ENCODE data around the gene MINDY1.
A peak's percentile ranks its signal among the peaks of the same experiment; 100 is the strongest.

The MINDY1 gene

GRCh38 chr1:151006327-151007052, at the start of gene MINDY1:
Gene MINDY1, minus strand, starts transcription at chr1:151006902. Its CDS starts 4,285 bp downstream, at chr1:151002617.
- peaks cover 37% of the 10 kb centered on the region for H3K4me1 ChIP-seq (ENCODE audit: insufficient read depth, low read length)
- H3K27me3 ChIP-seq (ENCODE audit: insufficient read depth, low read length), result no peaks in the 10 kb centered on the region
- H2AFZ ChIP-seq (ENCODE audit: low read depth, low read length), result peak within 1 kb of the TSS; percentile 88
- no peaks in the 10 kb centered on the region for H3K9me3 ChIP-seq (ENCODE audit: low read length)
- H3K36me3 ChIP-seq (ENCODE audit: insufficient read depth, low read length), result peaks cover 5% of the 10 kb centered on the region
- H3K4me3 ChIP-seq (ENCODE audit: low read length), result peak within 1 kb of the TSS; percentile 79

GRCh38 chr1:151056149-151056548, 49.4 kb upstream of the MINDY1 start:
- Histone ChIP-seq H3K4me3 (ENCODE audit: low read length) (no peak overlapping the region), H3K4me1 (ENCODE audit: insufficient read depth, low read length) (peaks cover 12% of the 10 kb centered on the region), H3K36me3 (ENCODE audit: insufficient read depth, low read length) (peaks cover 54% of the 10 kb centered on the region), H3K9me3 (ENCODE audit: low read length) (no peaks in the 10 kb centered on the region), H2AFZ (ENCODE audit: low read depth, low read length) (no peak overlapping the region), H3K27me3 (ENCODE audit: insufficient read depth, low read length) (no peaks in the 10 kb centered on the region)

- Histone ChIP-seq H3K9me3 (ENCODE audit: low read length) (no peaks in the 10 kb centered on the region), H3K36me3 (ENCODE audit: insufficient read depth, low read length) (peaks cover 54% of the 10 kb centered on the region), H3K4me1 (ENCODE audit: insufficient read depth, low read length) (peaks cover 12% of the 10 kb centered on the region), H3K4me3 (ENCODE audit: low read length) (no peak overlapping the region), H2AFZ (ENCODE audit: low read depth, low read length) (no peak overlapping the region), H3K27me3 (ENCODE audit: insufficient read depth, low read length) (no peaks in the 10 kb centered on the region)
These were observed 48.9 kb upstream of the MINDY1 start for GRCh38 chr1:151055581-151055980.

- H3K27me3 ChIP-seq (ENCODE audit: insufficient read depth, low read length), result no peaks in the 10 kb centered on the region
- peaks cover 12% of the 10 kb centered on the region for H3K4me1 ChIP-seq (ENCODE audit: insufficient read depth, low read length)
- H3K36me3 ChIP-seq (ENCODE audit: insufficient read depth, low read length), result peaks cover 54% of the 10 kb centered on the region
- no peak overlapping the region for H3K4me3 ChIP-seq (ENCODE audit: low read length)
- no peak overlapping the region for H2AFZ ChIP-seq (ENCODE audit: low read depth, low read length)
- H3K9me3 ChIP-seq (ENCODE audit: low read length), result no peaks in the 10 kb centered on the region
These were observed 48.4 kb upstream of the MINDY1 start for GRCh38 chr1:151054971-151055547.

GRCh38 chr1:151051356-151052009, 44.8 kb upstream of the MINDY1 start:
- no peaks in the 10 kb centered on the region for H3K27me3 ChIP-seq (ENCODE audit: insufficient read depth, low read length)
- no peaks in the 10 kb centered on the region for H3K9me3 ChIP-seq (ENCODE audit: low read length)
- no peak overlapping the region for H3K4me3 ChIP-seq (ENCODE audit: low read length)
- no peak overlapping the region for H2AFZ ChIP-seq (ENCODE audit: low read depth, low read length)
- peaks cover 14% of the 10 kb centered on the region for H3K4me1 ChIP-seq (ENCODE audit: insufficient read depth, low read length)
- peaks cover 50% of the 10 kb centered on the region for H3K36me3 ChIP-seq (ENCODE audit: insufficient read depth, low read length)

GRCh38 chr1:151050051-151050688, 43.5 kb upstream of the MINDY1 start:
- peaks cover 14% of the 10 kb centered on the region for H3K4me1 ChIP-seq (ENCODE audit: insufficient read depth, low read length)
- H3K9me3 ChIP-seq (ENCODE audit: low read length), result no peaks in the 10 kb centered on the region
- H2AFZ ChIP-seq (ENCODE audit: low read depth, low read length), result no peak overlapping the region
- H3K27me3 ChIP-seq (ENCODE audit: insufficient read depth, low read length), result no peaks in the 10 kb centered on the region
- H3K4me3 ChIP-seq (ENCODE audit: low read length), result no peak overlapping the region
- peaks cover 37% of the 10 kb centered on the region for H3K36me3 ChIP-seq (ENCODE audit: insufficient read depth, low read length)

- H3K27me3 ChIP-seq (ENCODE audit: insufficient read depth, low read length), result no peaks in the 10 kb centered on the region
- H3K36me3 ChIP-seq (ENCODE audit: insufficient read depth, low read length), result peaks cover 30% of the 10 kb centered on the region
- no peaks in the 10 kb centered on the region for H3K9me3 ChIP-seq (ENCODE audit: low read length)
- no peak overlapping the region for H3K4me3 ChIP-seq (ENCODE audit: low read length)
- no peak overlapping the region for H2AFZ ChIP-seq (ENCODE audit: low read depth, low read length)
- peaks cover 14% of the 10 kb centered on the region for H3K4me1 ChIP-seq (ENCODE audit: insufficient read depth, low read length)
These were observed 42.8 kb upstream of the MINDY1 start for GRCh38 chr1:151049458-151049857.

- no peaks in the 10 kb centered on the region for H3K9me3 ChIP-seq (ENCODE audit: low read length)
- H3K4me1 ChIP-seq (ENCODE audit: insufficient read depth, low read length), result peaks cover 14% of the 10 kb centered on the region
- H3K36me3 ChIP-seq (ENCODE audit: insufficient read depth, low read length), result peaks cover 21% of the 10 kb centered on the region
- peak overlapping the region; percentile 77 for H3K4me3 ChIP-seq (ENCODE audit: low read length)
- H2AFZ ChIP-seq (ENCODE audit: low read depth, low read length), result no peak overlapping the region
- H3K27me3 ChIP-seq (ENCODE audit: insufficient read depth, low read length), result no peaks in the 10 kb centered on the region
These were observed 41.9 kb upstream of the MINDY1 start for GRCh38 chr1:151048645-151049032.

GRCh38 chr1:151047925-151048644, 41.4 kb upstream of the MINDY1 start:
- H3K4me1 ChIP-seq (ENCODE audit: insufficient read depth, low read length), result peaks cover 14% of the 10 kb centered on the region
- H2AFZ ChIP-seq (ENCODE audit: low read depth, low read length), result peak overlapping the region; percentile 96
- H3K4me3 ChIP-seq (ENCODE audit: low read length), result peak overlapping the region; percentile 77
- peaks cover 18% of the 10 kb centered on the region for H3K36me3 ChIP-seq (ENCODE audit: insufficient read depth, low read length)
- H3K27me3 ChIP-seq (ENCODE audit: insufficient read depth, low read length), result no peaks in the 10 kb centered on the region
- no peaks in the 10 kb centered on the region for H3K9me3 ChIP-seq (ENCODE audit: low read length)

- H3K9me3 ChIP-seq (ENCODE audit: low read length), result no peaks in the 10 kb centered on the region
- peak within 1 kb of the TSS; percentile 77 for H3K4me3 ChIP-seq (ENCODE audit: low read length)
- peaks cover 13% of the 10 kb centered on the region for H3K36me3 ChIP-seq (ENCODE audit: insufficient read depth, low read length)
- H2AFZ ChIP-seq (ENCODE audit: low read depth, low read length), result peak within 1 kb of the TSS; percentile 96
- H3K4me1 ChIP-seq (ENCODE audit: insufficient read depth, low read length), result peaks cover 14% of the 10 kb centered on the region
- no peaks in the 10 kb centered on the region for H3K27me3 ChIP-seq (ENCODE audit: insufficient read depth, low read length)
These were observed 40.9 kb upstream of the MINDY1 start, which contains the start of gene C1orf56 for GRCh38 chr1:151047591-151047924. Gene C1orf56, plus strand, starts transcription at chr1:151047751. Its CDS starts 97 bp downstream, at chr1:151047848.

GRCh38 chr1:151043163-151043562, 36.5 kb upstream of the MINDY1 start:
- Histone ChIP-seq H3K4me3 (ENCODE audit: low read length) (no peak overlapping the region), H3K27me3 (ENCODE audit: insufficient read depth, low read length) (no peaks in the 10 kb centered on the region), H3K4me1 (ENCODE audit: insufficient read depth, low read length) (peaks cover 4% of the 10 kb centered on the region), H3K9me3 (ENCODE audit: low read length) (no peaks in the 10 kb centered on the region), H2AFZ (ENCODE audit: low read depth, low read length) (no peak overlapping the region), H3K36me3 (ENCODE audit: insufficient read depth, low read length) (no peaks in the 10 kb centered on the region)

- Histone ChIP-seq H3K4me1 (ENCODE audit: insufficient read depth, low read length) (no peaks in the 10 kb centered on the region), H3K36me3 (ENCODE audit: insufficient read depth, low read length) (peaks cover 11% of the 10 kb centered on the region), H2AFZ (ENCODE audit: low read depth, low read length) (no peak overlapping the region), H3K4me3 (ENCODE audit: low read length) (no peak overlapping the region), H3K27me3 (ENCODE audit: insufficient read depth, low read length) (no peaks in the 10 kb centered on the region), H3K9me3 (ENCODE audit: low read length) (no peaks in the 10 kb centered on the region)
These were observed 32.8 kb upstream of the MINDY1 start for GRCh38 chr1:151039521-151039920.

Measured in neuron (in vitro differentiated cells).